ENCODE data around the gene NECTIN3.

DNA sequence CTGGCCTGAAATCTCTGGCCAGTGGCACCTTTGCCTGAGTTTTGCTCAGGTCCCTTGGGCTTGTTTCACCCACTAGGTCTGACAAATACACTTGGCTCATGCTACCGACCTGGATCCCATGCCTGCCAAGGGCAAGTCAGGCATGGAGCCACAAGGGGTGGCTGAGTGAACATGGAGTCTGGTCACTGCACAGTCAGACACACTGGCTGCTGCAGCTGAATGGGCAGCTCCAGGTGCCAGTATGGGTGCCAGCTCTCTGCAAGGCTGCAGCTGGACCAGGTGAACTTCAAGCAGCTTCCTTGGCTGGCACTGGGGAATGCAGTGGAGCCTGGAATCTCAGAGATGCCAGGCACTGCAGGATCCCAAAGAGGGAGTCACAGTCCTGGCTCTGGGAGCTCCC is 170.3 kb downstream of the NECTIN3 start:
- TF ChIP-seq, protein P1, sequence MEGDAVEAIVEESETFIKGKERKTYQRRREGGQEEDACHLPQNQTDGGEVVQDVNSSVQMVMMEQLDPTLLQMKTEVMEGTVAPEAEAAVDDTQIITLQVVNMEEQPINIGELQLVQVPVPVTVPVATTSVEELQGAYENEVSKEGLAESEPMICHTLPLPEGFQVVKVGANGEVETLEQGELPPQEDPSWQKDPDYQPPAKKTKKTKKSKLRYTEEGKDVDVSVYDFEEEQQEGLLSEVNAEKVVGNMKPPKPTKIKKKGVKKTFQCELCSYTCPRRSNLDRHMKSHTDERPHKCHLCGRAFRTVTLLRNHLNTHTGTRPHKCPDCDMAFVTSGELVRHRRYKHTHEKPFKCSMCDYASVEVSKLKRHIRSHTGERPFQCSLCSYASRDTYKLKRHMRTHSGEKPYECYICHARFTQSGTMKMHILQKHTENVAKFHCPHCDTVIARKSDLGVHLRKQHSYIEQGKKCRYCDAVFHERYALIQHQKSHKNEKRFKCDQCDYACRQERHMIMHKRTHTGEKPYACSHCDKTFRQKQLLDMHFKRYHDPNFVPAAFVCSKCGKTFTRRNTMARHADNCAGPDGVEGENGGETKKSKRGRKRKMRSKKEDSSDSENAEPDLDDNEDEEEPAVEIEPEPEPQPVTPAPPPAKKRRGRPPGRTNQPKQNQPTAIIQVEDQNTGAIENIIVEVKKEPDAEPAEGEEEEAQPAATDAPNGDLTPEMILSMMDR (IDR thresholded peaks at IDR 0.05) = no peak
- TF ChIP-seq POLR2A (IDR thresholded peaks at IDR 0.05) = no peak
